Endothelial cell (in vitro differentiated cells): ENCODE results near the gene NAGS. TPM values are rescaled to one million over a fixed set of nuclear protein-coding genes. Genes with fewer than 3 reads are reported as not detected.

ENCODE experiments used
- DNase-seq: peaks from one replicate; pipeline ENCODE4 v3.0.0; 2021; ENCODE audit warnings: low spot score
- H3K27ac Mint-ChIP-seq: one replicate; pipeline ENCODE4 v1.8.0; 2021; ENCODE audit warnings: mixed read lengths, inconsistent platforms; ENCODE audit not compliant: unreplicated experiment
- H3K27me3 Mint-ChIP-seq: one replicate; pipeline ENCODE4 v1.8.0; 2021; ENCODE audit warnings: mild to moderate bottlenecking, moderate library complexity, mixed read lengths, inconsistent platforms; ENCODE audit not compliant: unreplicated experiment
- H3K36me3 Mint-ChIP-seq: one replicate; pipeline ENCODE4 v1.8.0; 2021; ENCODE audit warnings: mild to moderate bottlenecking, low read depth, mixed read lengths, inconsistent platforms; ENCODE audit not compliant: unreplicated experiment
- H3K4me1 Mint-ChIP-seq: one replicate; pipeline ENCODE4 v1.8.0; 2021; ENCODE audit warnings: mild to moderate bottlenecking, mixed read lengths, inconsistent platforms; ENCODE audit not compliant: unreplicated experiment
- H3K4me3 Mint-ChIP-seq: one replicate; pipeline ENCODE4 v1.8.0; 2021; ENCODE audit warnings: mild to moderate bottlenecking, mixed read lengths, inconsistent platforms; ENCODE audit not compliant: unreplicated experiment
- H3K9me3 Mint-ChIP-seq: one replicate; pipeline ENCODE4 v1.8.0; 2021; ENCODE audit warnings: mixed read lengths, inconsistent platforms; ENCODE audit not compliant: unreplicated experiment
- total RNA-seq: library from RNA; stranded (reverse); fragmentation: NEBNext Ultra II Directional; extraction: Animal tissue kit (Norgen Biotek cat#: 25700); gene quantifications from one replicate; pipeline ENCODE4 v1.2.1, GENCODE V29; 2021; ENCODE audit not compliant: unreplicated experiment
- TF ChIP-seq, protein P1 (sequence below): fragments of 200-600 bp; sonication (generic); IDR thresholded peaks from one replicate; pipeline ENCODE4 v1.5.0; 2021; ENCODE audit warnings: antibody characterized with exemption; ENCODE audit not compliant: unreplicated experiment

The NAGS gene
- total RNA-seq, 1 donor from 2014 or later = 1.2 TPM

DNA sequence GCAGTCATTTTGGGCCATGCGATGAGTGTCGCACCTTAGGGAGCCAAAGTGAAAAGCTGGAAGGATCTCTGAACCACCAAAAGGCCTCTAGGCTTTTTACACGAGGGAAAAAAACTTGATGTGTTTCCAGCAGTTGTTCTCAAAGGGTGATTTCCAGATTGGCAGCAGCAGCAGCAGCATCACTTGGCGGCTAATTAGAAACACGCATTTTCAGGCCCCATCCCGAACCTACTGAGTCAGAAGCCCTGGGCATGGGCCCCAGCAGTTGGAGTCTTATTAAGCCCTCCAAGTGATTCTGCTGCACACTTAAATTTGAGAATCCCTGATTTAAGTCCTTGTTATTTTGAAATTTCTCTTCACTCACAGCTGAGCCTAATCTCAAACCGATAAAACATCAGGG is 25.4 kb upstream of the NAGS start:
- Mint-ChIP-seq H3K36me3 (no peaks in the 10 kb centered on the region), H3K4me1 (no peaks in the 10 kb centered on the region), H3K27me3 (peaks cover 5% of the 10 kb centered on the region)

GRCh38 chr17:43979671-43980070 is 24.8 kb upstream of the NAGS start:
- no peak overlapping the region for H3K27ac Mint-ChIP-seq
- no peak overlapping the region for H3K4me3 Mint-ChIP-seq
- peaks cover 5% of the 10 kb centered on the region for H3K27me3 Mint-ChIP-seq
- H3K36me3 Mint-ChIP-seq = no peaks in the 10 kb centered on the region
- H3K4me1 Mint-ChIP-seq = no peaks in the 10 kb centered on the region
- no peaks in the 10 kb centered on the region for H3K9me3 Mint-ChIP-seq
- DNase-seq = no peak
- TF ChIP-seq, protein P1, sequence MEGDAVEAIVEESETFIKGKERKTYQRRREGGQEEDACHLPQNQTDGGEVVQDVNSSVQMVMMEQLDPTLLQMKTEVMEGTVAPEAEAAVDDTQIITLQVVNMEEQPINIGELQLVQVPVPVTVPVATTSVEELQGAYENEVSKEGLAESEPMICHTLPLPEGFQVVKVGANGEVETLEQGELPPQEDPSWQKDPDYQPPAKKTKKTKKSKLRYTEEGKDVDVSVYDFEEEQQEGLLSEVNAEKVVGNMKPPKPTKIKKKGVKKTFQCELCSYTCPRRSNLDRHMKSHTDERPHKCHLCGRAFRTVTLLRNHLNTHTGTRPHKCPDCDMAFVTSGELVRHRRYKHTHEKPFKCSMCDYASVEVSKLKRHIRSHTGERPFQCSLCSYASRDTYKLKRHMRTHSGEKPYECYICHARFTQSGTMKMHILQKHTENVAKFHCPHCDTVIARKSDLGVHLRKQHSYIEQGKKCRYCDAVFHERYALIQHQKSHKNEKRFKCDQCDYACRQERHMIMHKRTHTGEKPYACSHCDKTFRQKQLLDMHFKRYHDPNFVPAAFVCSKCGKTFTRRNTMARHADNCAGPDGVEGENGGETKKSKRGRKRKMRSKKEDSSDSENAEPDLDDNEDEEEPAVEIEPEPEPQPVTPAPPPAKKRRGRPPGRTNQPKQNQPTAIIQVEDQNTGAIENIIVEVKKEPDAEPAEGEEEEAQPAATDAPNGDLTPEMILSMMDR = no peak

More for the DNA sequence above, 25.4 kb upstream of the NAGS start:
- TF ChIP-seq, protein P1 = no peak
- Mint-ChIP-seq H3K9me3 (no peaks in the 10 kb centered on the region), H3K27ac (no peak overlapping the region), H3K4me3 (no peak overlapping the region)
- no peak for DNase-seq

GRCh38 chr17:43982171-43982570 is 22.3 kb upstream of the NAGS start:
- Mint-ChIP-seq H3K4me1 (no peaks in the 10 kb centered on the region), H3K27me3 (peaks cover 4% of the 10 kb centered on the region), H3K27ac (no peak overlapping the region), H3K36me3 (no peaks in the 10 kb centered on the region), H3K9me3 (no peaks in the 10 kb centered on the region), H3K4me3 (no peak overlapping the region)
- TF ChIP-seq, protein P1 = no peak
- no peak for DNase-seq

DNA sequence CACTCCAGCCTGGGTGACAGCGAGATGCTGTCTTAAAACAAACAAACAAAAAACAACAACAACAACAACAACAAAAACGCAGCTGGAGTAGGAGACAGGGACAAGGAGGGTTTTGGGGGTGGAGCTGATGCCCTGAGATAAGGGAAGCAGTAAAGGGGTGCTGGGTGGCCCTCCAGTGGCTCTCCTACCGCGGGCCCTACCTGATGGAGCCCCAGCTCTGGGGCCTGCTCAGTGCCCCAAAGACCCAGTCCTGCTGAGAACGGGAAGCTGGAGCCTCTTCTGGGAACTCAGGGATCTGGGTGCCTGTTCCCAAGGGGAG is 21.3 kb upstream of the NAGS start:
- peaks cover 4% of the 10 kb centered on the region for H3K27me3 Mint-ChIP-seq

GRCh38 chr17:43983515-43984411 is 20.7 kb upstream of the NAGS start:
- Mint-ChIP-seq H3K36me3 (no peaks in the 10 kb centered on the region), H3K4me1 (no peaks in the 10 kb centered on the region), H3K4me3 (peak overlapping the region; percentile 37), H3K9me3 (no peaks in the 10 kb centered on the region), H3K27ac (no peak overlapping the region), H3K27me3 (peaks cover 4% of the 10 kb centered on the region)
- DNase-seq = peak; percentile 35
- TF ChIP-seq, protein P1 = peak; percentile 17

More for the DNA sequence above, 21.3 kb upstream of the NAGS start:
- Mint-ChIP-seq H3K9me3 (no peaks in the 10 kb centered on the region), H3K4me3 (peak overlapping the region; percentile 37), H3K27ac (no peak overlapping the region), H3K36me3 (no peaks in the 10 kb centered on the region), H3K4me1 (no peaks in the 10 kb centered on the region)
- TF ChIP-seq, protein P1 = no peak
- DNase-seq = no peak
